ENCODE results near the gene HMMR.

DNA sequence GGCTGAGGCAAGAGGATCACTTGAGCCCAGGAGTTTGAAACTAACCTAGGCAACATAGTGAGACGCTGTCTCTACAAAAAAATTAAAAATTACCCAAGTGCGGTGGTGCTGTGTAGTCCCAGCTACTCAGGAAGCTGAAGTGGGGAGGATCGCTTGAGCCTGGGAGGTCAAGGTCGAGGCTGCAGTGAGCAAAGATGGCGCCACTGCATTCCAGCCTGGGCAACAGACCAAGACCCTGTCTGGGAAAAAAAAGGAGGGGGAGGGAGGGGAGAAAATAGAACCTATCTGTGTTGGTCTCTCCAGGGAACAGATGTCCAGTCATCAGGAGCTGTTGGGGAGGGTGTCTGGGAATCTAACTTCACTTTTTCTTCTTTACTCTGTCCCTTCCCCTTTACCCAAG is 69.3 kb downstream of the HMMR start:
- no peak for TF ChIP-seq POLR2A (IDR thresholded peaks at IDR 0.05)
- TF ChIP-seq, protein P1, sequence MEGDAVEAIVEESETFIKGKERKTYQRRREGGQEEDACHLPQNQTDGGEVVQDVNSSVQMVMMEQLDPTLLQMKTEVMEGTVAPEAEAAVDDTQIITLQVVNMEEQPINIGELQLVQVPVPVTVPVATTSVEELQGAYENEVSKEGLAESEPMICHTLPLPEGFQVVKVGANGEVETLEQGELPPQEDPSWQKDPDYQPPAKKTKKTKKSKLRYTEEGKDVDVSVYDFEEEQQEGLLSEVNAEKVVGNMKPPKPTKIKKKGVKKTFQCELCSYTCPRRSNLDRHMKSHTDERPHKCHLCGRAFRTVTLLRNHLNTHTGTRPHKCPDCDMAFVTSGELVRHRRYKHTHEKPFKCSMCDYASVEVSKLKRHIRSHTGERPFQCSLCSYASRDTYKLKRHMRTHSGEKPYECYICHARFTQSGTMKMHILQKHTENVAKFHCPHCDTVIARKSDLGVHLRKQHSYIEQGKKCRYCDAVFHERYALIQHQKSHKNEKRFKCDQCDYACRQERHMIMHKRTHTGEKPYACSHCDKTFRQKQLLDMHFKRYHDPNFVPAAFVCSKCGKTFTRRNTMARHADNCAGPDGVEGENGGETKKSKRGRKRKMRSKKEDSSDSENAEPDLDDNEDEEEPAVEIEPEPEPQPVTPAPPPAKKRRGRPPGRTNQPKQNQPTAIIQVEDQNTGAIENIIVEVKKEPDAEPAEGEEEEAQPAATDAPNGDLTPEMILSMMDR (IDR thresholded peaks at IDR 0.05): no peak
- TF ChIP-seq EP300 (IDR thresholded peaks at IDR 0.05): no peak

All from tibial nerve (tissue), 4 donors.